Activated naive CD4-positive, alpha-beta T cell (primary cell): Measurements from ENCODE around the gene IL13.
"Not testable (repeated sequence)": the region's sequence is repeated elsewhere in the genome, so short reads cannot be mapped to it uniquely, and the experiment has no call there.

Source experiments
- DNase-seq, 4 experiments: peaks; one replicate each; lab custom pipeline; 2025; lab: John Stamatoyannopoulos, UW

Gene IL13

GRCh38 chr5:132657676-132658380 lies at the start of gene IL13:
IL13 (plus strand) TSS chr5:132658173; CDS start chr5:132658187, 14 bp downstream.
- DNase-seq: no peak

- DNase-seq: no peak
These were observed 46.0 kb upstream of the IL13 start for GRCh38 chr5:132611965-132612364.

- no peak for DNase-seq
These were observed 45.1 kb upstream of the IL13 start for GRCh38 chr5:132612846-132613245.

DNA sequence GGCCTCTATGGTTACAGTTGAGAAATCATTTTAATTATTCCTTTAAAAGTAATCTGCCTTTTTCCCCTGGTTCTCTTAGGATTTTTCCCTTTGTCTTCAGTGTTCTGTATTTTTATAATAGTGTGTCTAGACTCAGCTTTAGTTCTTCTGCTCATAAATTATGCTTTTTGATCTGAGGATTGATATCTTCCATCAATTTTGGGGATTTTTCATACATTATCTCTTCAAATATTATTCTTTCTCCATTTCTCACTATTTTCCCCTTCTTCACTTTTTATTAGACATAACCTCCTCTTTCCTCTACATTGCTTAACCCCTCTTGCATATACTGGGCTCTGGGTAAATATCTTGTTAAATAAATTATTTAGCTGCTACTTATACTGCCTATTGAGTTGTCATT lies 36.3 kb upstream of the IL13 start:
- DNase-seq: no peak

DNA sequence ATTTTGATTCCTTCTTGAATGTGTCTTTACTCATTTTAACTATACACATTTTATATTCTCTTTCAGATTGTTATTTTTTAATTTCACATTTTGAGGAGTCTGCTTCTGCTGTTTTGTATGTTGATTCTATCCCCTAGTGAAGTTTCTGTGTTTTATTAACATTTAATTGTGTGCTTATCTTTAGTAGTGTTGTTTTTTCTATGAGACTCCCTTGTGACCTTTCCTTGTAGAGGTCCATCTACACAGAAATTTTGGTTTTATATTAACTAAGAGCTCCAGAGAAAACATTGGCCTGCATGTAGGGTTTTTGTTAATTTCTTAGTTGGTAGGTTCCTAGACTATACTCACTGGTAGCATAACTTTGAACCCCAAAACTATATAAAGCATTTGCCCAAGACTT lies 35.4 kb upstream of the IL13 start:
- DNase-seq: no peak

GRCh38 chr5:132627470-132627869 lies 30.5 kb upstream of the IL13 start:
- no peak for DNase-seq

GRCh38 chr5:132628814-132629213 lies 29.2 kb upstream of the IL13 start:
- no peak for DNase-seq

- no peak for DNase-seq
These were observed 28.6 kb upstream of the IL13 start for GRCh38 chr5:132629230-132629944.

DNA sequence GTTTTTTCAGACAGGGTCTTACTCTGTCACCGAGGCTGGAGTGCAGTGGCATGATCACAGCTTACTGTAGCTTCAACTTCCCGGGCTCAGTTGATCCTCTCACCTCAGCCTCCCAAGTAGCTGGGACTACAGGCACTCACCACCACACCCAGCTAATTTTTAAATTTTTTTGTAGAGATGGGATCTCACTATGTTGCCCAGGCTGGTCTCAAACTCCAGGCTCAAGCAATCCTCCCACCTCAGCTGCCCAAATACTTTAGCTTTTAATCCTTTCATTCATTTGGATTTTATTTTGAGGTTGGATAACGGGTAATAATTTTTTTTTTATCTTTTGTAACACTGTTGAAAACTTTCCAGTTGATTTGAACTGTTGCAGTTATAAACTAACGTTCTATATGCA lies 24.4 kb upstream of the IL13 start:
- not testable (repeated sequence) for DNase-seq

- no peak for DNase-seq
These were observed 22.1 kb upstream of the IL13 start for GRCh38 chr5:132635873-132636272.

GRCh38 chr5:132637241-132637640 lies 20.7 kb upstream of the IL13 start:
- no peak for DNase-seq

- DNase-seq: no peak
These were observed 18.3 kb upstream of the IL13 start for GRCh38 chr5:132639706-132640130.

- DNase-seq: no peak
These were observed 17.4 kb upstream of the IL13 start for GRCh38 chr5:132640613-132641012.

DNA sequence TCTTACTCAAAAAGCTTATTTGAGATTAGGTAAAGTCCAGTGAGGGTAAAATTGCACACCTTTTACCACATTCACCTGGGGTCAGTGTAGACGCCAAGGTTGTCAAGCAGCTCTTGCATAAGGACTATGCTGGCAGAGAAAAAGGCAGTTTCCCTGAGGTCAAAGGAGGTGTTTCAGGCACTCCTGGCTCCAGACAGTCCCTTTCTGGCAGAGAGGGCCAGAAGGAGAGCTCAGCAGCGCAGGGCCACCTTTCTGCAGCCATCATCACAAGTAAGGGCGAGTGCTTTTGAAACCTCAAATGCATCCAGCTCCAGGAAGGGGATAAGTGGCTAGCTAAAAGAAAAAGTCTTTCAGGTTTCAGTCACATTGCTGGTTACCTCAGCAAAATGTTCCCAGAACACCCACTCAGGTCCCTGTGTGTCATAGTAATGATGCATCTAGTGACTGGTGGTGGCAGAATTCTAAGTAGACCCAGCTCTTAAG lies 16.7 kb upstream of the IL13 start:
- DNase-seq: no peak

DNA sequence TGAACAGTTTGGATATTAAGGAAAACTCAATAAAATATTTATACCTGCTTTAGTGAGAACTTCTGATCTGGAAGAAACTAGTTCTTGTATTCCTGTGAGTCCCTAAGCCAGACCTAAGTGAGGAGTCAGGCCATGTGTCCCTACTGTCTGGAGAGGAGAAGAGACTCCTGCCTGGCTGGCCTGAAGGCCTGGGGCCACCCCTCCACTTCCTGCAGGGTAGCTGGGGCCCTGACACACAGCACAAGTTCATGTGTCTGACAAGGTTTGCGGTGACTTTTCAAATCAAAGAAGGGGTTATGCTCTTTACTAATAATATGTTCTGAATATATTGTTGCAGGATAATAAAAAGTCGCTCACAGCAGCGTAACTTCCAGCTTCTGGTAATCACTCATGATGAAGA lies 16.1 kb upstream of the IL13 start:
- DNase-seq: no peak

GRCh38 chr5:132644177-132644576 lies 13.8 kb upstream of the IL13 start:
- DNase-seq: no peak

DNA sequence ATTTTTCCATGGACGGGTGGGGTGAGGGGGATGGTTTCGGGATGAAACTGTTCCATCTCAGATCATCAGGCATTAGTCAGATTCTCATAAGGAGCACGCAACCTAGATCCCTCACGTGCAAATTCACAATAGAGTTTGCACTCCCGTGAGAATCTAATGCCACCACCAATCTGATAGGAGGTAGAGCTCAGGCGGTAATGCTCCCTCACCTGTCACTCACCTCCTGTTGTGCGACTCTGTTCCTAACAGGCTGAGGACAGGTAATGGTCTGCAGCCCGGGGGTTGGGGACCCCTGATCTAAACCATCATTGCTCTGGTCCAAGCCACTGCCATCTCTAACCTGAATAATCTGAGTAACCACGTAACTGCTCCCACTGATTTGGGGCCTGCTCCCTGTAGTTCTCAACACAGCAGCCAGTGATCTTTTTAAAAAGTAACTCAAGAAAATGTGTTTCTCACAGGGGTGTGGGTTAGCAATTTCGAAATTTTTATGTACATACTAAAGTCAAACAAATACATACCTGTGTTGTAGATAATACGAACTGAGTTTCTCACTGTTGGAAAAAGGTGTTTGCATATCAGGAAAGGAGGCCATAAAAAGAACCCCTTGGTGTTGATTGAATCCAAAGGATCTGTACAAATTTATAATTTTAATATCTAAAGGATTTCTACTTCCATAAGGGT lies 11.2 kb upstream of the IL13 start:
- DNase-seq: no peak

DNA sequence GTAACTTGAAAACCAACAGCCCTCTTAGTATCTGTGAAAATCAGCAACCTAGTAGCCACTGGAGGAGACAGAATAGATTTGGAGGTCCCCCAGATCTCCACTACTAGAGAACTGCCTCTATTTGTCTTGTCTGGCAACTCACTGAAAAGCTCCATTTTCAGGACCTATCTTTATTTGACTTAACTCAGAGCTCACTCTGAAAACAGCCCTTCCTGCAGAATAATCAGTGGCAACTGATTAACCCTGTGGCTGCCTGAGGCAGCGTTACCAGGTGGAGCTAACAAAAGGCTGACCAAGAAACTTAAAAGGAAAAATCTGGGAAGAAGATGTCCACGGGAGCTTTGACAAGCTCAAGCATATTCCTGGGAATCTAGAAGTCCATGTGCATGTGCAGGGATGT lies 10.5 kb upstream of the IL13 start:
- no peak for DNase-seq

- DNase-seq: no peak
These were observed 9.6 kb upstream of the IL13 start for GRCh38 chr5:132648355-132648754.

GRCh38 chr5:132651838-132652469 lies 6.0 kb upstream of the IL13 start:
- DNase-seq: no peak

DNA sequence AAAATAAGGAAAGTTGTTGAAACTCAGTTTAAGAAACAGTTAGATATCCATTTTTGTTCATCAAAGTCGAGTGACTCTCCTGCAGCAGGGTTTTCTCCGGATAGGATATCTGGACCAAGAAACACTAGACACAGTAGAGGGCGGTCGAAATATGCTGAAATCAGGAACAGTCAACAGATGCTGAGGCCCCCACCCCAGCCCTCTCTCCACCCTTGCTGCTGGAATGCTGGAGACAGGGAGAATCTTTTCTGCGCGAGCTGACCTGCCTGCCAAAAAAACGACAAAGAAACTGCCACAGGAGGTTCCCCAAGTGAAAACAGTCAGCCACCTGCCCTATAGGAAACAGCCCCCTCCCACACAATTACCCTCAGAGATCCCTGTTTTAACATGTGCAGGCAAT lies 4.3 kb upstream of the IL13 start:
- no peak for DNase-seq
